Lower leg skin (tissue), 4 donors: ENCODE measurements around the gene AP5Z1. TPM values are rescaled to one million over a fixed set of nuclear protein-coding genes. Genes with fewer than 3 reads are reported as not detected.

Experiments
- DNase-seq, 2 donors: peaks; one replicate each; pipeline ENCODE4 v3.0.0-alpha.2; 2019; ENCODE audit warnings: low spot score in 2 of 2
- H3K4me3 ChIP-seq: fragments of 200-600 bp; sonication (generic); 2 replicates; pipeline ENCODE4 v1.5.1; 2017; ENCODE audit warnings: mild to moderate bottlenecking, low read depth; ENCODE audit not compliant: poor library complexity, severe bottlenecking
- POLR2A ChIP-seq, 2 donors: fragments of 450-650 bp; IDR thresholded peaks; one replicate each; pipeline ENCODE4 v1.6.1; 2016 to 2017; ENCODE audit warnings: antibody characterized with exemption in 2 of 2, mild to moderate bottlenecking in 1 of 2, moderate library complexity in 1 of 2
- WGBS, 2 donors: methylation state at CpG; one replicate each; pipeline ENCODE4 v1.1.5; 2018; 5-methylcytosine and 5-hydroxymethylcytosine counted together
- intact Hi-C: fragments of 100-400 bp; cut with DNase I; formaldehyde crosslinking; loops from one replicate; pipeline ENCODE4 v1.15.0; 2023; ENCODE audit warnings: low total_unique reads
- microRNA-seq, 2 donors: library from miRNA; unstranded; fragments of <30 nt; microRNA quantifications; one replicate each; pipeline ENCODE4, GENCODE V29; 2016; ENCODE audit warnings: borderline replicate concordance in 2 of 2, borderline number of aligned reads in 1 of 2
- total RNA-seq, 4 donors: library from RNA; depleted of rRNA; stranded (reverse); fragments of >200 nt; gene quantifications; one replicate each; pipeline ENCODE4 v1.1.0, GENCODE V29; 2016
- TF ChIP-seq, protein P1 (sequence below), 3 donors: fragments of 450-650 bp; IDR thresholded peaks; one replicate each; pipeline ENCODE4 v1.5.1; 2016; ENCODE audit warnings: antibody characterized with exemption in 3 of 3, mild to moderate bottlenecking in 3 of 3, moderate library complexity in 2 of 3

The AP5Z1 gene
- total RNA-seq, 4 donors from 2014 or later = 43.1 to 87.4 (median 61.3) TPM

DNA sequence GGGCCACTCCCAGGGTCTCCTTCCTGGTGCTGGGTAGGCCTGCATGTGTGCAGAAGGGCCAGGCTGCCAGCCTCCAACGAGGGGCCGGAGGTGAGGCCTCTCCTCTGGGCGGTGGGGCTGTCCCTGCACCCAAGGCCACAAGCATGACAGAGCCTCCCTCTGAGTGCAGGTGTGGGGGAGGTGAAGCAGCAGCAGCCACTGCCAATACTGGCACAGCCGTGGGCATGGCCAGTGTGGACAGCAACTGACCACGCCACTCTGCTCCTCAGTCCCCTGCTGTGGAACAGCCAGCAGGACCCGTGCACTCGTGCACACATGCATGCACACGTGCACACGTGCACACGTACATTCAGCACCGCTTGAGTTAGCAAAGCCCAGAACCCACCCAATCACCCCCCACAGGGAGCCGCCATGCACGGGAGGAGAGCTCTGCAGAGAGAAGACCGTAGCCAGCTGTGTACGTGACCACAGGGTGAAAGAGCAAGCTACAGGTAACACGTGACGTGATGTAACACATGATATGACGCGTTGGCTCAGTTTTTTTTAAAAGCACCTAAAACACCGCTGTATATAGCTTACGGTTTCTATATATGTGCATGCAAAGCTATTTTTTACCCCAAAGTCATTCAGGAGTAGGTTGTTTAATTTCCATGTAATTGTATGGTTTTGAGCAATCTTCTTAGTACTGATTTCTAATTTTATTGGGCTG is 63.4 kb downstream of the AP5Z1 start:
- peak in 1 of 2 donors; percentile 70 for DNase-seq
- TF ChIP-seq POLR2A (IDR thresholded peaks at IDR 0.05) = no peak
- TF ChIP-seq, protein P1, sequence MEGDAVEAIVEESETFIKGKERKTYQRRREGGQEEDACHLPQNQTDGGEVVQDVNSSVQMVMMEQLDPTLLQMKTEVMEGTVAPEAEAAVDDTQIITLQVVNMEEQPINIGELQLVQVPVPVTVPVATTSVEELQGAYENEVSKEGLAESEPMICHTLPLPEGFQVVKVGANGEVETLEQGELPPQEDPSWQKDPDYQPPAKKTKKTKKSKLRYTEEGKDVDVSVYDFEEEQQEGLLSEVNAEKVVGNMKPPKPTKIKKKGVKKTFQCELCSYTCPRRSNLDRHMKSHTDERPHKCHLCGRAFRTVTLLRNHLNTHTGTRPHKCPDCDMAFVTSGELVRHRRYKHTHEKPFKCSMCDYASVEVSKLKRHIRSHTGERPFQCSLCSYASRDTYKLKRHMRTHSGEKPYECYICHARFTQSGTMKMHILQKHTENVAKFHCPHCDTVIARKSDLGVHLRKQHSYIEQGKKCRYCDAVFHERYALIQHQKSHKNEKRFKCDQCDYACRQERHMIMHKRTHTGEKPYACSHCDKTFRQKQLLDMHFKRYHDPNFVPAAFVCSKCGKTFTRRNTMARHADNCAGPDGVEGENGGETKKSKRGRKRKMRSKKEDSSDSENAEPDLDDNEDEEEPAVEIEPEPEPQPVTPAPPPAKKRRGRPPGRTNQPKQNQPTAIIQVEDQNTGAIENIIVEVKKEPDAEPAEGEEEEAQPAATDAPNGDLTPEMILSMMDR (IDR thresholded peaks at IDR 0.05) = no peak
- intact Hi-C loops = no loop called here
- WGBS, 2 donors = 93 to 94% methylated on average over 20 to 21 of the region's 21 CpGs
- H3K4me3 ChIP-seq = no peak overlapping the region

DNA sequence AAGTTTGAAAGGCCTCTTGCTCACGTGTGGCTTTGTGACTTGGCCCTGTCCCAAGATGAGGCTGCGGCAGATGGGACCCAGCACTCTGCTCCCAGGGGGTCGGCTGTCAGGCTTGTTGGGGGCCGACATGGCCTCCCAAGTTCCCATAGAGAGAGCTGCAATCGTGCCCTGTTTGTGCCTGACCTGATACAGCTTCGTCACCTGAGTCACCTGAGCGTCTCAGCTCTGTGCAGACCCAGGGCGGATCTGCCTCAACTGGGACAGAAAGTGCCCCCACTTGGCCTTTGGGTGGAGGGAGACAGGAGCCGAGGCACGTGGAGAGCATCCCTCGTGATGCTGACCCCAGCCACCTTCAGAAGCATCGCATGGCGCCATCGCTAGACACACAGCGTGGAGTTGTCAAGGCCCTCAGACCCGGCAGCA is 64.7 kb downstream of the AP5Z1 start:
- intact Hi-C loops = no loop called here
- no peak overlapping the region for H3K4me3 ChIP-seq
- TF ChIP-seq, protein P1 (IDR thresholded peaks at IDR 0.05) = no peak
- no peak for TF ChIP-seq POLR2A (IDR thresholded peaks at IDR 0.05)
- WGBS, 2 donors = 77 to 81% methylated on average over 14 to 16 of the region's 16 CpGs
- DNase-seq = peak in 1 of 2 donors; percentile 57

Small RNA genes within 50 kb of the gene (microRNA-seq; reads per million reads assigned to microRNA genes)
- gene MIR4656 = 0 reads per million in 2 donors

Other genes starting within 250 kb of the AP5Z1 start
- gene FOXK1, start 93.3 kb upstream of the AP5Z1 start, total RNA-seq = 10 to 100 TPM; 22.0 to 41.3 (median 30.3) TPM
- under 1 TPM in 1 of 4 donors, not detected in 3; 0.08 TPM for gene PAPOLB, start 86.4 kb downstream of the AP5Z1 start, total RNA-seq
- gene RADIL, start 108.1 kb downstream of the AP5Z1 start, total RNA-seq = 1 to 10 TPM; 1.5 to 2.6 (median 2.1) TPM
- gene MMD2, start 183.6 kb downstream of the AP5Z1 start, total RNA-seq = not detected